Panc1 (cell line): ENCODE results near the gene HOXC11. TPM values are rescaled to one million over a fixed set of nuclear protein-coding genes. Genes with fewer than 3 reads are reported as not detected.

ENCODE experiments used
- ATAC-seq: fragments of 200-7000 bp; cut with Tn5 transposase; 2 replicates; pipeline ENCODE4 v1.9.1; 2020; ENCODE audit warnings: mild to moderate bottlenecking, moderate library complexity
- Bru-seq: library from RNA; stranded (reverse); fragments of 400-500 nt; gene quantifications from one replicate; lab custom pipeline; 2021; lab: Mats Ljungman, UMichigan
- BruChase-seq, 2 experiments: library from RNA; stranded (reverse); fragments of 400-500 nt; gene quantifications; one replicate each; lab custom pipeline; 2021; lab: Mats Ljungman, UMichigan
- BruUV-seq: library from RNA; stranded (reverse); fragments of 400-500 nt; replicated peaks from 2 replicates; lab custom pipeline; 2021; lab: Mats Ljungman, UMichigan
- CTCF ChIA-PET: fragments of 300-600 bp; sonication (Branson Sonifier 250); formaldehyde crosslinking; loops from one replicate; lab custom pipeline; 2022; ENCODE audit warnings: antibody characterized with exemption; lab: Charles Lee
- POLR2A ChIA-PET: fragments of 300-600 bp; sonication (Branson Sonifier 250); formaldehyde crosslinking; loops from one replicate; lab custom pipeline; 2022; ENCODE audit warnings: antibody characterized with exemption; lab: Charles Lee
- DNase-seq: peaks from one replicate; pipeline ENCODE4 v3.0.0-alpha.2; 2010; ENCODE audit warnings: low read depth, low spot score
- H3K27ac ChIP-seq: 2 replicates; pipeline ENCODE4 v1.5.1; 2011; ENCODE audit warnings: mild to moderate bottlenecking, low read length, inconsistent platforms
- H3K27me3 ChIP-seq: fragments of 200-500 bp; sonication (Bioruptor generic); 2 replicates; pipeline ENCODE4 v1.6.0; 2014; ENCODE audit warnings: low read length, inconsistent platforms; ENCODE audit not compliant: control insufficient read depth, insufficient read depth
- H3K36me3 ChIP-seq: fragments of 200-500 bp; sonication (Bioruptor generic); 2 replicates; pipeline ENCODE4 v1.5.1; 2014; ENCODE audit warnings: inconsistent platforms, mild to moderate bottlenecking, low read length, moderate library complexity; ENCODE audit not compliant: control insufficient read depth, insufficient read depth
- H3K4me1 ChIP-seq: 2 replicates; pipeline ENCODE4 v1.5.1; 2011; ENCODE audit warnings: inconsistent platforms, mild to moderate bottlenecking, low read length, moderate library complexity; ENCODE audit not compliant: control insufficient read depth, insufficient read depth
- H3K4me3 ChIP-seq, 2 experiments: 2 replicates each; pipeline ENCODE4 v1.5.1; 2011 to 2012; ENCODE audit warnings: low read depth in 2 of 2, low read length in 2 of 2, mild to moderate bottlenecking in 2 of 2, inconsistent platforms in 1 of 2, moderate library complexity in 1 of 2
- H3K9me3 ChIP-seq: fragments of 200-500 bp; sonication (Bioruptor generic); 2 replicates; pipeline ENCODE4 v1.5.1; 2014; ENCODE audit warnings: low read depth, mild to moderate bottlenecking, inconsistent platforms, low read length, moderate library complexity; ENCODE audit not compliant: control insufficient read depth, insufficient read depth
- POLR2AphosphoS5 ChIP-seq: IDR thresholded peaks from 2 replicates; pipeline ENCODE4 v1.6.1; 2012; ENCODE audit warnings: mild to moderate bottlenecking, low read depth, low read length, moderate library complexity
- SIN3A ChIP-seq: IDR thresholded peaks from 2 replicates; pipeline ENCODE4 v1.6.1; 2012; ENCODE audit warnings: low read depth, mild to moderate bottlenecking, low read length, moderate library complexity, borderline replicate concordance; ENCODE audit not compliant: insufficient read depth
- TCF7L2 ChIP-seq: IDR thresholded peaks from 2 replicates; pipeline ENCODE4 v1.6.1; 2011; ENCODE audit warnings: mild to moderate bottlenecking, low read depth, low read length, inconsistent platforms
- in situ Hi-C: cut with HindIII; loops from 2 replicates; pipeline ENCODE4 v1.10.0; 2016; ENCODE audit warnings: low sequenced_read_pairs, low pct_unique_long_range_greater_than_20kb
- intact Hi-C: fragments of 100-400 bp; cut with micrococcal nuclease; formaldehyde crosslinking; loops from one replicate; pipeline ENCODE4 v1.10.0; 2022; ENCODE audit not compliant: unreplicated experiment
- long read RNA-seq: library from polyadenylated mRNA; unstranded; transcript quantifications from one replicate; pipeline ENCODE4 v2.0.0, GENCODE V29; 2021; ENCODE audit not compliant: unreplicated experiment
- polyA plus RNA-seq: library from polyadenylated mRNA; unstranded; fragments of >200 nt; gene quantifications from one replicate; pipeline ENCODE4 v1.2.1, GENCODE V29; 2012; ENCODE audit warnings: missing spikeins; ENCODE audit not compliant: insufficient read length
- total RNA-seq: library from RNA; stranded (reverse); gene quantifications from one replicate; pipeline ENCODE4 v1.2.1, GENCODE V29; 2021; ENCODE audit not compliant: unreplicated experiment
- TF ChIP-seq, protein P1 (sequence below), 2 experiments: IDR thresholded peaks; 2 replicates each; pipeline ENCODE4 v1.6.1; 2011 to 2012; ENCODE audit warnings: low read depth in 2 of 2, control low read depth in 1 of 2, low read length in 1 of 2, mild to moderate bottlenecking in 1 of 2, moderate library complexity in 1 of 2; ENCODE audit not compliant: insufficient read depth in 1 of 2
- TF ChIP-seq, protein P2 (sequence below): fragments of 450-650 bp; IDR thresholded peaks from 2 replicates; pipeline ENCODE4 v1.5.1; 2017; ENCODE audit warnings: mild to moderate bottlenecking

HOXC11 gene
- 17.0 TPM for total RNA-seq
- 19.6 TPM for polyA plus RNA-seq
- percentile 88 among the genes with signal in this experiment for Bru-seq, nascent RNA
- BruChase-seq, experiment 1, labeled RNA remaining after a 2-hour chase, result percentile 91 among the genes with signal in this experiment
- percentile 66 among the genes with signal in this experiment for BruChase-seq, experiment 2, labeled RNA remaining after a 6-hour chase
- long read RNA-seq, transcript HOXC11-202 (2 exons, 3,261 nt), result major isoform, 13 of 37 reads
- long read RNA-seq, partial matches to known transcripts, result 0 of 37 reads
- long read RNA-seq, other reads (novel, unspliced or antisense), result 22 of 37 reads

DNA sequence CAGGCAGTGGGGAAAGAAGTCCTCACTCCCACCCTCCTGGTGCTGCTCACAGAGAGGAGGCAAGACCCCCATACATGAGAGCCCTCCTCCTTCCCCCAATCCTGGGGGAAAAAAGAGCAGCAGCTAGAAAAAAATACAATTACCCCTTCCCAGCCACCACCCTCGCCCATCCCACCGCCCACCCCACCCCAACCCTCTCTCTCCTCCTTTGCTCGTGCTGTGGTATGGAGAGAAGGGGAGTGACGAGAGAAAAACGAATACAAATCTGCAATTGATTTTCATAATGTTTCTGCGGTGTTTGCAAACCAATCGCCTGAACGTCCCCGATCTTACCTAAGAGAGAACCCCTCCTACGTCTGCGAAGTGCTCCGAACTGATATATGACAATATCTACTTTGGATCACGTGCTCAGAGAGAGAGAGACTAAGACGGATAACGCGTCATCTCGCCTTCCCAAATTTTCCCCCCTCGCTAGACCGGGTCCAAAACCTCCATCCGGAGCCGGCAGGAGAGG lies at the start of gene HOXC11:
Gene HOXC11 (plus strand): TSS at position 405 of the 514 bp plus-strand sequence. CDS start 116 bp downstream, outside the sequence.
- ChIA-PET POLR2A (interaction anchor here (0.7 kb wide), 1 partner anchor 20 kb away, joined by 5 read pairs; no protein-coding TSS in a partner anchor), CTCF (interaction anchor here (0.7 kb wide), 1 partner anchor 148 kb away, joined by 3 read pairs; no protein-coding TSS in a partner anchor)
- Histone ChIP-seq H3K27me3 (no peaks in the 10 kb centered on the region), H3K9me3 (no peaks in the 10 kb centered on the region), H3K4me1 (peaks cover 70% of the 10 kb centered on the region), H3K4me3 (peak within 1 kb of the TSS; percentile 77 to 85), H3K27ac (peak within 1 kb of the TSS; percentile 100), H3K36me3 (no peaks in the 10 kb centered on the region)
- in situ Hi-C loops (no loop called here), intact Hi-C loops (no loop called here)
- BruUV-seq, result no TSS peak
- ATAC-seq, result no peak
- DNase-seq, result no peak
- TF ChIP-seq POLR2AphosphoS5 (no peak), TCF7L2 (no peak), SIN3A (no peak)
- TF ChIP-seq, protein P1, sequence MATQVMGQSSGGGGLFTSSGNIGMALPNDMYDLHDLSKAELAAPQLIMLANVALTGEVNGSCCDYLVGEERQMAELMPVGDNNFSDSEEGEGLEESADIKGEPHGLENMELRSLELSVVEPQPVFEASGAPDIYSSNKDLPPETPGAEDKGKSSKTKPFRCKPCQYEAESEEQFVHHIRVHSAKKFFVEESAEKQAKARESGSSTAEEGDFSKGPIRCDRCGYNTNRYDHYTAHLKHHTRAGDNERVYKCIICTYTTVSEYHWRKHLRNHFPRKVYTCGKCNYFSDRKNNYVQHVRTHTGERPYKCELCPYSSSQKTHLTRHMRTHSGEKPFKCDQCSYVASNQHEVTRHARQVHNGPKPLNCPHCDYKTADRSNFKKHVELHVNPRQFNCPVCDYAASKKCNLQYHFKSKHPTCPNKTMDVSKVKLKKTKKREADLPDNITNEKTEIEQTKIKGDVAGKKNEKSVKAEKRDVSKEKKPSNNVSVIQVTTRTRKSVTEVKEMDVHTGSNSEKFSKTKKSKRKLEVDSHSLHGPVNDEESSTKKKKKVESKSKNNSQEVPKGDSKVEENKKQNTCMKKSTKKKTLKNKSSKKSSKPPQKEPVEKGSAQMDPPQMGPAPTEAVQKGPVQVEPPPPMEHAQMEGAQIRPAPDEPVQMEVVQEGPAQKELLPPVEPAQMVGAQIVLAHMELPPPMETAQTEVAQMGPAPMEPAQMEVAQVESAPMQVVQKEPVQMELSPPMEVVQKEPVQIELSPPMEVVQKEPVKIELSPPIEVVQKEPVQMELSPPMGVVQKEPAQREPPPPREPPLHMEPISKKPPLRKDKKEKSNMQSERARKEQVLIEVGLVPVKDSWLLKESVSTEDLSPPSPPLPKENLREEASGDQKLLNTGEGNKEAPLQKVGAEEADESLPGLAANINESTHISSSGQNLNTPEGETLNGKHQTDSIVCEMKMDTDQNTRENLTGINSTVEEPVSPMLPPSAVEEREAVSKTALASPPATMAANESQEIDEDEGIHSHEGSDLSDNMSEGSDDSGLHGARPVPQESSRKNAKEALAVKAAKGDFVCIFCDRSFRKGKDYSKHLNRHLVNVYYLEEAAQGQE (IDR thresholded peaks at IDR 0.05; ENCODE audit: insufficient read depth in 1 of 2, low read depth in 2 of 2, low read length in 1 of 2), result no peak
- TF ChIP-seq, protein P2, sequence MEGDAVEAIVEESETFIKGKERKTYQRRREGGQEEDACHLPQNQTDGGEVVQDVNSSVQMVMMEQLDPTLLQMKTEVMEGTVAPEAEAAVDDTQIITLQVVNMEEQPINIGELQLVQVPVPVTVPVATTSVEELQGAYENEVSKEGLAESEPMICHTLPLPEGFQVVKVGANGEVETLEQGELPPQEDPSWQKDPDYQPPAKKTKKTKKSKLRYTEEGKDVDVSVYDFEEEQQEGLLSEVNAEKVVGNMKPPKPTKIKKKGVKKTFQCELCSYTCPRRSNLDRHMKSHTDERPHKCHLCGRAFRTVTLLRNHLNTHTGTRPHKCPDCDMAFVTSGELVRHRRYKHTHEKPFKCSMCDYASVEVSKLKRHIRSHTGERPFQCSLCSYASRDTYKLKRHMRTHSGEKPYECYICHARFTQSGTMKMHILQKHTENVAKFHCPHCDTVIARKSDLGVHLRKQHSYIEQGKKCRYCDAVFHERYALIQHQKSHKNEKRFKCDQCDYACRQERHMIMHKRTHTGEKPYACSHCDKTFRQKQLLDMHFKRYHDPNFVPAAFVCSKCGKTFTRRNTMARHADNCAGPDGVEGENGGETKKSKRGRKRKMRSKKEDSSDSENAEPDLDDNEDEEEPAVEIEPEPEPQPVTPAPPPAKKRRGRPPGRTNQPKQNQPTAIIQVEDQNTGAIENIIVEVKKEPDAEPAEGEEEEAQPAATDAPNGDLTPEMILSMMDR, result no peak

- H3K27me3 ChIP-seq, result no peaks in the 10 kb centered on the region
- in situ Hi-C loops, result no loop called here
Measured at GRCh38 chr12:53924521-53925405, 48.2 kb upstream of the HOXC11 start.

More at GRCh38 chr12:53924521-53925405, 48.2 kb upstream of the HOXC11 start:
- no peak overlapping the region for H3K4me3 ChIP-seq
- H3K36me3 ChIP-seq, result no peaks in the 10 kb centered on the region
- no peaks in the 10 kb centered on the region for H3K9me3 ChIP-seq
- ATAC-seq (no peak), DNase-seq (no peak)
- CTCF ChIA-PET, result interaction anchor here (0.6 kb wide), 2 partner anchors 17 to 94 kb away, joined by 3 to 5 read pairs; no protein-coding TSS in a partner anchor
- intact Hi-C loops, result no loop called here
- TF ChIP-seq, protein P2, result no peak
- TF ChIP-seq SIN3A (no peak), POLR2AphosphoS5 (no peak), TCF7L2 (no peak)
- TF ChIP-seq, protein P1 (IDR thresholded peaks at IDR 0.05; ENCODE audit: insufficient read depth in 1 of 2, low read depth in 2 of 2, low read length in 1 of 2), result no peak
- peak overlapping the region; percentile 39; the same call in 1 of the 2 replicates for H3K27ac ChIP-seq
- no peaks in the 10 kb centered on the region for H3K4me1 ChIP-seq
- POLR2A ChIA-PET, result no interaction called here
- no TSS peak for BruUV-seq
